ENCODE results near the gene ENTPD5. TPM values are rescaled to one million over a fixed set of nuclear protein-coding genes. Genes with fewer than 3 reads are reported as not detected.

The ENTPD5 gene
- total RNA-seq, 2 experiments from 2014 or later, result 7.5 to 18.1 TPM

DNA sequence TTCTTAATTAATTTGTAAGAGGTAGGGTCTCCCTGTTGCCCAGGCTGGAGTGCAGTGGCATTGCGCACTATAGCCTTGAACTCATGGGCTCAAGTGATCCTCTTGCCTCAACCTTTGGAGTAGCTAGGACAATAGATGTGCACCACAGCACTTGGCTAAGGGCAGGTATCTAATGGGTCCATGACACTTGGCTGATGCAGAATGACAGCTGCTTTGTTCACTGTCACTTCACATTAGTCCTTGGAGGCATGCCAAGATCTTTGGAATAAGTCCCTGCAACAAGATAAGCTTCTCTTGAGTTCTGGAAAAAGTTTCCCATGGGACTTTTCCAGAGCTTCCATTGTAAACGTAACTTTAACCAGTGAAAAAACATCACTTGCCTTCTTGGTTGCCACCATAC lies 45.6 kb downstream of the ENTPD5 start:
- Histone ChIP-seq H3K79me2 (ENCODE audit: insufficient read depth, low read depth, low read length) (no peaks in the 10 kb centered on the region), H2AFZ (ENCODE audit: low read length) (no peak overlapping the region), H3K4me1 (ENCODE audit: insufficient read depth, low read length, poor library complexity, severe bottlenecking) (no peaks in the 10 kb centered on the region), H3K9me2 (ENCODE audit: insufficient read depth, low read length) (no peaks in the 10 kb centered on the region), H3K36me3 (ENCODE audit: insufficient read depth, low read length) (peaks cover 7% of the 10 kb centered on the region; the same call in 1 of the 2 replicates), H3K4me3 (ENCODE audit: low read depth, low read length, poor library complexity, severe bottlenecking) (no peak overlapping the region), H3K9me3 (ENCODE audit: low read length) (no peaks in the 10 kb centered on the region), H4K20me1 (ENCODE audit: insufficient read depth, low read length) (no peaks in the 10 kb centered on the region), H3K4me2 (ENCODE audit: low read length) (no peak overlapping the region), H3K27ac (ENCODE audit: low read depth, low read length, poor library complexity, severe bottlenecking) (no peak overlapping the region)
- no TSS peak for BruUV-seq (replicated peaks)
- DNase-seq (ENCODE audit: low spot score), result no peak
- TF ChIP-seq EZH2phosphoT487 (IDR thresholded peaks at IDR 0.05; ENCODE audit: borderline replicate concordance, low read depth, low read length), result no peak
- TF ChIP-seq, protein P1, sequence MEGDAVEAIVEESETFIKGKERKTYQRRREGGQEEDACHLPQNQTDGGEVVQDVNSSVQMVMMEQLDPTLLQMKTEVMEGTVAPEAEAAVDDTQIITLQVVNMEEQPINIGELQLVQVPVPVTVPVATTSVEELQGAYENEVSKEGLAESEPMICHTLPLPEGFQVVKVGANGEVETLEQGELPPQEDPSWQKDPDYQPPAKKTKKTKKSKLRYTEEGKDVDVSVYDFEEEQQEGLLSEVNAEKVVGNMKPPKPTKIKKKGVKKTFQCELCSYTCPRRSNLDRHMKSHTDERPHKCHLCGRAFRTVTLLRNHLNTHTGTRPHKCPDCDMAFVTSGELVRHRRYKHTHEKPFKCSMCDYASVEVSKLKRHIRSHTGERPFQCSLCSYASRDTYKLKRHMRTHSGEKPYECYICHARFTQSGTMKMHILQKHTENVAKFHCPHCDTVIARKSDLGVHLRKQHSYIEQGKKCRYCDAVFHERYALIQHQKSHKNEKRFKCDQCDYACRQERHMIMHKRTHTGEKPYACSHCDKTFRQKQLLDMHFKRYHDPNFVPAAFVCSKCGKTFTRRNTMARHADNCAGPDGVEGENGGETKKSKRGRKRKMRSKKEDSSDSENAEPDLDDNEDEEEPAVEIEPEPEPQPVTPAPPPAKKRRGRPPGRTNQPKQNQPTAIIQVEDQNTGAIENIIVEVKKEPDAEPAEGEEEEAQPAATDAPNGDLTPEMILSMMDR (conservative IDR thresholded peaks at IDR 0.05; ENCODE audit: low read length), result no peak
- ChIA-PET CTCF (ENCODE audit: unreplicated experiment) (no interaction called here), POLR2A (interaction anchor here (0.8 to 0.9 kb wide), 2 partner anchors 9 to 16 kb away, joined by 3 to 4 read pairs; no protein-coding TSS in a partner anchor)
- intact Hi-C loops (cut with micrococcal nuclease; ENCODE audit: unreplicated experiment), result no loop called here

GRCh38 chr14:73968885-73969284 lies 50.2 kb downstream of the ENTPD5 start:
- BruUV-seq (replicated peaks), result no TSS peak
- H3K79me2 ChIP-seq (ENCODE audit: insufficient read depth, low read depth, low read length), result no peaks in the 10 kb centered on the region
- no peaks in the 10 kb centered on the region for H3K4me1 ChIP-seq (ENCODE audit: insufficient read depth, low read length, poor library complexity, severe bottlenecking)
- POLR2A ChIA-PET, result no interaction called here
- H3K9me2 ChIP-seq (ENCODE audit: insufficient read depth, low read length), result no peaks in the 10 kb centered on the region
- H4K20me1 ChIP-seq (ENCODE audit: insufficient read depth, low read length), result no peaks in the 10 kb centered on the region
- H3K4me3 ChIP-seq (ENCODE audit: low read depth, low read length, poor library complexity, severe bottlenecking), result no peak overlapping the region
- H2AFZ ChIP-seq (ENCODE audit: low read length), result no peak overlapping the region
- peaks cover 15% of the 10 kb centered on the region; the same call in 1 of the 2 replicates for H3K36me3 ChIP-seq (ENCODE audit: insufficient read depth, low read length)
- TF ChIP-seq, protein P1 (conservative IDR thresholded peaks at IDR 0.05; ENCODE audit: low read length), result no peak
- TF ChIP-seq EZH2phosphoT487 (IDR thresholded peaks at IDR 0.05; ENCODE audit: borderline replicate concordance, low read depth, low read length), result no peak
- no peaks in the 10 kb centered on the region for H3K9me3 ChIP-seq (ENCODE audit: low read length)
- no peak overlapping the region for H3K4me2 ChIP-seq (ENCODE audit: low read length)
- no peak overlapping the region for H3K27ac ChIP-seq (ENCODE audit: low read depth, low read length, poor library complexity, severe bottlenecking)
- DNase-seq (ENCODE audit: low spot score), result no peak
- intact Hi-C loops (cut with micrococcal nuclease; ENCODE audit: unreplicated experiment), result no loop called here
- CTCF ChIA-PET (ENCODE audit: unreplicated experiment), result no interaction called here

- Histone ChIP-seq H3K9me3 (ENCODE audit: low read length) (no peaks in the 10 kb centered on the region), H3K27ac (ENCODE audit: low read depth, low read length, poor library complexity, severe bottlenecking) (no peak overlapping the region), H2AFZ (ENCODE audit: low read length) (no peak overlapping the region), H3K4me2 (ENCODE audit: low read length) (no peak overlapping the region), H3K36me3 (ENCODE audit: insufficient read depth, low read length) (peaks cover 39% of the 10 kb centered on the region), H3K9me2 (ENCODE audit: insufficient read depth, low read length) (no peaks in the 10 kb centered on the region), H4K20me1 (ENCODE audit: insufficient read depth, low read length) (no peaks in the 10 kb centered on the region), H3K4me1 (ENCODE audit: insufficient read depth, low read length, poor library complexity, severe bottlenecking) (no peaks in the 10 kb centered on the region), H3K4me3 (ENCODE audit: low read depth, low read length, poor library complexity, severe bottlenecking) (no peak overlapping the region), H3K79me2 (ENCODE audit: insufficient read depth, low read depth, low read length) (no peaks in the 10 kb centered on the region)
- TF ChIP-seq, protein P1 (conservative IDR thresholded peaks at IDR 0.05; ENCODE audit: low read length), result no peak
- TF ChIP-seq EZH2phosphoT487 (IDR thresholded peaks at IDR 0.05; ENCODE audit: borderline replicate concordance, low read depth, low read length), result no peak
- DNase-seq (ENCODE audit: low spot score), result no peak
- CTCF ChIA-PET (ENCODE audit: unreplicated experiment), result no interaction called here
- BruUV-seq (replicated peaks), result no TSS peak
- POLR2A ChIA-PET, result no interaction called here
- intact Hi-C loops (cut with micrococcal nuclease; ENCODE audit: unreplicated experiment), result no loop called here
Measured at GRCh38 chr14:73965216-73965615, 53.9 kb downstream of the ENTPD5 start.

Data from OCI-LY7 (cell line).